Neural progenitor cell (in vitro differentiated cells): Measurements from ENCODE around the gene DONSON. TPM values are rescaled to one million over a fixed set of nuclear protein-coding genes. Genes with fewer than 3 reads are reported as not detected.

ENCODE experiments used
- DNase-seq: peaks from one replicate; pipeline ENCODE4 v3.0.0-alpha.2; 2016; ENCODE audit warnings: low spot score
- H2AFZ ChIP-seq: fragments of 200-600 bp; sonication (generic); replicated peaks from 2 replicates; pipeline ENCODE4 v1.6.1; 2016; ENCODE audit warnings: antibody characterized with exemption
- H3F3A ChIP-seq: fragments of 200-600 bp; sonication (generic); 2 replicates; pipeline ENCODE4 v1.6.1; 2016; ENCODE audit warnings: antibody characterized with exemption, low read depth
- H3K27ac ChIP-seq: fragments of 200-600 bp; sonication (generic); 2 replicates; pipeline ENCODE4 v1.5.1; 2016; ENCODE audit warnings: mild to moderate bottlenecking
- H3K27me3 ChIP-seq: fragments of 200-600 bp; sonication (generic); 2 replicates; pipeline ENCODE4 v1.6.1; 2016; ENCODE audit warnings: mild to moderate bottlenecking, moderate library complexity
- H3K36me3 ChIP-seq: fragments of 200-600 bp; sonication (generic); 2 replicates; pipeline ENCODE4 v1.5.1; 2016
- H3K4me1 ChIP-seq: fragments of 200-600 bp; sonication (generic); 2 replicates; pipeline ENCODE4 v1.6.1; 2016; ENCODE audit warnings: mixed run types
- H3K4me2 ChIP-seq: fragments of 200-600 bp; sonication (generic); 2 replicates; pipeline ENCODE4 v1.6.1; 2016
- H3K4me3 ChIP-seq: fragments of 200-600 bp; sonication (generic); 2 replicates; pipeline ENCODE4 v1.5.1; 2016
- H3K79me2 ChIP-seq: fragments of 200-600 bp; sonication (generic); 2 replicates; pipeline ENCODE4 v1.6.1; 2016; ENCODE audit warnings: low read depth
- H3K9ac ChIP-seq: fragments of 200-600 bp; sonication (generic); 2 replicates; pipeline ENCODE4 v1.6.1; 2016
- H3K9me3 ChIP-seq: fragments of 200-600 bp; sonication (generic); 2 replicates; pipeline ENCODE4 v1.5.1; 2016; ENCODE audit warnings: low read depth
- H4K20me1 ChIP-seq: fragments of 200-600 bp; sonication (generic); 2 replicates; pipeline ENCODE4 v1.6.1; 2016; ENCODE audit warnings: low read depth
- H3K27ac Mint-ChIP-seq: 3 replicates; pipeline ENCODE4 v1.8.0; 2021; ENCODE audit warnings: mixed read lengths
- H3K27me3 Mint-ChIP-seq: 2 replicates; pipeline ENCODE4 v1.8.0; 2022; ENCODE audit warnings: low read depth, mild to moderate bottlenecking, inconsistent platforms, moderate library complexity, mixed read lengths; ENCODE audit not compliant: insufficient read depth
- H3K36me3 Mint-ChIP-seq: 3 replicates; pipeline ENCODE4 v1.8.0; 2021; ENCODE audit warnings: mixed read lengths
- H3K4me1 Mint-ChIP-seq: 3 replicates; pipeline ENCODE4 v1.8.0; 2021; ENCODE audit warnings: mixed read lengths
- H3K4me3 Mint-ChIP-seq: 3 replicates; pipeline ENCODE4 v1.8.0; 2021; ENCODE audit warnings: mild to moderate bottlenecking, moderate library complexity, mixed read lengths
- H3K9me3 Mint-ChIP-seq: 3 replicates; pipeline ENCODE4 v1.8.0; 2020; ENCODE audit warnings: mixed read lengths
- EZH2 ChIP-seq: fragments of 200-600 bp; sonication (generic); IDR thresholded peaks from 2 replicates; pipeline ENCODE4 v1.6.1; 2017; ENCODE audit warnings: antibody characterized with exemption, mild to moderate bottlenecking, moderate library complexity
- EZH2phosphoT487 ChIP-seq: fragments of 200-600 bp; sonication (generic); IDR thresholded peaks from 2 replicates; pipeline ENCODE4 v1.6.1; 2017; ENCODE audit warnings: antibody characterized with exemption
- total RNA-seq: library from RNA; depleted of rRNA; stranded (reverse); fragments of >200 nt; gene quantifications from 2 replicates; pipeline ENCODE4 v1.2.3, GENCODE V29; 2015; ENCODE audit warnings: low replicate concordance
- TF ChIP-seq, protein P1 (sequence below): fragments of 200-600 bp; sonication (generic); IDR thresholded peaks from 2 replicates; pipeline ENCODE4 v1.5.1; 2017; ENCODE audit warnings: antibody characterized with exemption, mild to moderate bottlenecking

DONSON gene
- total RNA-seq, 1 donor from 2014 or later: 67.8 TPM

DNA sequence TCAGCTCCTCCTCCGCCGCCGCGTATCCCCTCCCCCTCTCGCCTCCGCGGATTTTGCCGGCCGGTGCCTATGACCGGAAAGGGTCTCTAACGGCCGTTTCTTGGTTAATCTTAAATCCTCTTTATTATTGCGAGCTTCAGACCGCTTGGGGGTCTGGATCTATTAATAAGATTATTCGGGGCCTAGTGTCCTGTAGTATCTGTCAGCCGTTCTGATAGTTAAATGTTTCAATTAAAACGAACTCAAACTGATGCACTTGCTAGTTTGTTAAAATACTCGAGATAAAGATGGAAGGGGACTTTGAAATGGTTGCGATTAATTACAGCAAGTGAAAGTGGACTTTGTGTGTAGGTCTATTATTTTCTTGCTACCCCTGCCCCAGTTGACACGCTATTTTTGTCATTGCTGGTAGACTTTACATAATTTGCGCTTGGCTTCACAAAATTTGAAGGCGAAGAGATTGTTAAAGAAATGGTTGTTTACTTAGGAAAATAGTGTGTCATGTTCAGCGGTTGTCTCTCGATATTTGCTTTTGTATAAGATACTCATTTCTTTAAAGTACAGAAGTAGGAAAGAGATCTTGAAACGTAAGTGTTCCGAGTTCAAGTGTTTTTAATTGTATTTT, 44.9 kb downstream of the DONSON start:
- Mint-ChIP-seq H3K27ac (peak overlapping the region; percentile 100), H3K4me1 (peaks cover 32% of the 10 kb centered on the region), H3K9me3 (no peaks in the 10 kb centered on the region), H3K27me3 (peaks cover 7% of the 10 kb centered on the region), H3K4me3 (peak overlapping the region; percentile 100), H3K36me3 (peaks cover 17% of the 10 kb centered on the region)
- Histone ChIP-seq H2AFZ (no peak overlapping the region), H3K27ac (peak overlapping the region; percentile 98), H3K36me3 (peaks cover 10% of the 10 kb centered on the region), H3F3A (peaks cover 40% of the 10 kb centered on the region), H3K27me3 (no peaks in the 10 kb centered on the region), H3K4me2 (peak overlapping the region; percentile 92), H3K4me1 (peaks cover 26% of the 10 kb centered on the region), H3K4me3 (peak overlapping the region; percentile 96), H4K20me1 (peaks cover 51% of the 10 kb centered on the region), H3K79me2 (peaks cover 91% of the 10 kb centered on the region), H3K9ac (peak overlapping the region; percentile 95), H3K9me3 (no peaks in the 10 kb centered on the region)
- TF ChIP-seq EZH2phosphoT487 (no peak), EZH2 (no peak)
- TF ChIP-seq, protein P1, sequence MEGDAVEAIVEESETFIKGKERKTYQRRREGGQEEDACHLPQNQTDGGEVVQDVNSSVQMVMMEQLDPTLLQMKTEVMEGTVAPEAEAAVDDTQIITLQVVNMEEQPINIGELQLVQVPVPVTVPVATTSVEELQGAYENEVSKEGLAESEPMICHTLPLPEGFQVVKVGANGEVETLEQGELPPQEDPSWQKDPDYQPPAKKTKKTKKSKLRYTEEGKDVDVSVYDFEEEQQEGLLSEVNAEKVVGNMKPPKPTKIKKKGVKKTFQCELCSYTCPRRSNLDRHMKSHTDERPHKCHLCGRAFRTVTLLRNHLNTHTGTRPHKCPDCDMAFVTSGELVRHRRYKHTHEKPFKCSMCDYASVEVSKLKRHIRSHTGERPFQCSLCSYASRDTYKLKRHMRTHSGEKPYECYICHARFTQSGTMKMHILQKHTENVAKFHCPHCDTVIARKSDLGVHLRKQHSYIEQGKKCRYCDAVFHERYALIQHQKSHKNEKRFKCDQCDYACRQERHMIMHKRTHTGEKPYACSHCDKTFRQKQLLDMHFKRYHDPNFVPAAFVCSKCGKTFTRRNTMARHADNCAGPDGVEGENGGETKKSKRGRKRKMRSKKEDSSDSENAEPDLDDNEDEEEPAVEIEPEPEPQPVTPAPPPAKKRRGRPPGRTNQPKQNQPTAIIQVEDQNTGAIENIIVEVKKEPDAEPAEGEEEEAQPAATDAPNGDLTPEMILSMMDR: no peak
- peak; percentile 87 for DNase-seq

DNA sequence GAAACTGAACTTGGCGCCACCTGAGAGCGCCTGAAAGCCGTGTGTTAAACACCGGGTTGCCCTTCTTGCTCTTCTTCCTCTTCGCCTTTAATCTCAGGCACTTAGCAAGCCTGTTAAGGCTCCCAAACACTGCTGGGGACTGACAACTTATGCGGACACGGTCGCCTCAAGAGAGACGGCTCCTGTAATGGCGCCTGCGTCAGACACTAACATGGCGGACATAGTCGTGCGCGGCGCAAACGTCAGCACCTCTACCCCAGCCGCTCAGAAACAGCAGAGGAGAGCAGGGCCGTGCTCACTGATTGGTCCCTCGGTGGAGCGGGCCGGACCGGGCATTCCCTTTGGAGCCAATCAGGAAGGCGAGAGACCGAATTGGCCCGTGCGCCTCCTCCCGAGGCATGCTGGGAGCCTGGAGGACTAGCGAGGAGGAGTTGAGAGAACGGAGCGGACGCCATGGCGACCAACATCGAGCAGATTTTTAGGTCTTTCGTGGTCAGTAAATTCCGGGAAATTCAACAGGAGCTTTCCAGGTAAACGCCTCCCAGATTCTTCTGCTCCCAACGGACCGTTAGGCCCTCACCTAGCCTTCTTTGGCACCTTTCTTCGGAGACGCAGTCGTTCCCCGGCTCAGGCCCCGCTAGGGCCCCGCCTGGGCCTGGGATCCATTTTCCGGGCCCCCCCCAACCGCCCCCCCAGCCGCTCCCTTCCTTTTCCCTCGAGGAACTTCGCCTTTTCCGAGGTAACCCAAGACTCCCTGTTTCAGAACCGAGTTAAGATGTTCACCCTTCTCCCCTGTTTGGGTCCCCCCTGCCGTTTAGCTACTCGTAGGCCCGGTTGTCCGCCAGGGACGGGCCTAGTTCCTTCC, 45.6 kb downstream of the DONSON start, which contains the start of gene SON:
SON (plus strand) TSS at position 399 of the 865 bp plus-strand sequence; CDS start at position 454, 55 bp downstream.
- peak within 1 kb of the TSS; percentile 100 for H3K4me3 Mint-ChIP-seq
- Histone ChIP-seq H3K36me3 (peaks cover 2% of the 10 kb centered on the region), H3K9ac (peak within 1 kb of the TSS; percentile 95), H4K20me1 (peaks cover 44% of the 10 kb centered on the region), H3K4me2 (peak within 1 kb of the TSS; percentile 92), H3K9me3 (no peaks in the 10 kb centered on the region), H3K79me2 (peaks cover 91% of the 10 kb centered on the region), H3K27me3 (no peaks in the 10 kb centered on the region), H3K27ac (peak within 1 kb of the TSS; percentile 99), H2AFZ (peak within 1 kb of the TSS; percentile 87), H3K4me1 (peaks cover 26% of the 10 kb centered on the region), H3K4me3 (peak within 1 kb of the TSS; percentile 96), H3F3A (peaks cover 40% of the 10 kb centered on the region)
- peak within 1 kb of the TSS; percentile 100 for H3K27ac Mint-ChIP-seq
- H3K4me1 Mint-ChIP-seq: peaks cover 32% of the 10 kb centered on the region
- H3K27me3 Mint-ChIP-seq: peaks cover 7% of the 10 kb centered on the region
- peaks cover 10% of the 10 kb centered on the region for H3K36me3 Mint-ChIP-seq
- DNase-seq: peak; percentile 99
- no peaks in the 10 kb centered on the region for H3K9me3 Mint-ChIP-seq
- TF ChIP-seq EZH2: no peak
- TF ChIP-seq, protein P1: no peak
- TF ChIP-seq EZH2phosphoT487: no peak

DNA sequence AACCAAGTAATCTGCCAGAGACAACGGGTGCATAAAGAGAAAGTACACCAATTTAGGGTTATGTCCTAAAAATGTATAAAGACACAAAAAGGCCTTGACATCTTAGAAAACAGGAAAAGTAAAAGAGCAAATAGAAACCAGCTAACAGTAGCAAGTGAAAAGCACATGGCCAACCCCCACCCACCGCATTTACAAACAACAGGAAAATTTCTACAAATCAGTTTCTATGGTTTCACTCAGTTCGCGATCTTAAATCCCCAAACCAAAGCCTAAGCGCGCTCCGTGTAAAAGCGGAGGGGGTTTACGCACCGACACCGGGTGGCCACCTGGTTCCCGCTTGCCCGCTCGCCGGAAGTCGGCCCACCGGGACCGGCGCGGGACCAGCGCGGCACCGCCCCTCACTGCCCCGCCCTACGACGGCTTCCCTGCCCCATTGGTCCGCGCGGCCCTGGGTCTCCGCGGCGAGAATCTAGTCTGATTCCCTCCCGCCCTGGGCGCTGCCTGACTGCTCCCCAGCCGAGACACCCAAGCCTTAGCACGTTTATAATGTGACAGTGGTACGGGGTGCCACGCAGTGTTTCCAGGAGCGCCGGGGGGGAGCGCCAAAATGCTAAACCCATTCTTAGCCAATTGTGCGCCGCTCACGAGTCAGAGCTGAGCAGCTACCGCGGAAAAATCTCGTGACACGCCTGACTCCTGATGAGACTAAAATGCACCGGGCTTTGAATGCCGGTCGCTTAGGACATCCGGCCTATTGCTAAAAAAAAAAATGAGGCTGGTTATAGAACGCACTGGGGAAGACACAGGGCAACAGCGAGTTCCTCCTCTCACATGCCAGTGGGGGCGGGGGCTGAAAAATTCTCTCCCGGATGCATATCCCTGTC, 46.5 kb downstream of the DONSON start, which contains the start of gene GART:
GART (minus strand) TSS at position 362 of the 884 bp plus-strand sequence. CDS start 2,802 bp downstream, outside the sequence.
- Histone ChIP-seq H3K79me2 (peaks cover 91% of the 10 kb centered on the region), H3K9ac (peak within 1 kb of the TSS; percentile 95), H3F3A (peaks cover 40% of the 10 kb centered on the region), H3K27me3 (no peaks in the 10 kb centered on the region), H3K4me3 (peak within 1 kb of the TSS; percentile 96), H3K4me2 (peak within 1 kb of the TSS; percentile 92), H3K4me1 (peaks cover 26% of the 10 kb centered on the region), H4K20me1 (peaks cover 37% of the 10 kb centered on the region), H3K27ac (peak within 1 kb of the TSS; percentile 99), H2AFZ (peak within 1 kb of the TSS; percentile 87), H3K9me3 (no peaks in the 10 kb centered on the region), H3K36me3 (peaks cover 4% of the 10 kb centered on the region)
- peak; percentile 92 for DNase-seq
- Mint-ChIP-seq H3K27me3 (peaks cover 7% of the 10 kb centered on the region), H3K4me3 (peak within 1 kb of the TSS; percentile 100), H3K4me1 (peaks cover 32% of the 10 kb centered on the region), H3K9me3 (no peaks in the 10 kb centered on the region), H3K27ac (peak within 1 kb of the TSS; percentile 100), H3K36me3 (peaks cover 17% of the 10 kb centered on the region)
- TF ChIP-seq EZH2 (no peak), EZH2phosphoT487 (no peak)
- TF ChIP-seq, protein P1: no peak
